Astrocyte of the spinal cord (primary cell): ENCODE measurements around the gene CHID1.

Experiments used
- DNase-seq: peaks from one replicate; pipeline ENCODE4 v3.0.0; 2011; ENCODE audit warnings: low read depth, low spot score
- H3K4me3 ChIP-seq: 2 replicates; pipeline ENCODE4 v1.5.1; 2011; ENCODE audit warnings: low read depth, mild to moderate bottlenecking, low read length, moderate library complexity
- CTCF ChIP-seq: IDR thresholded peaks from 2 replicates; pipeline ENCODE4 v1.5.1; 2012; ENCODE audit warnings: low read depth, mild to moderate bottlenecking, low read length, inconsistent platforms
- in situ Hi-C: cut with HindIII; loops from 2 replicates; pipeline ENCODE4 v1.10.0; 2017; ENCODE audit warnings: low sequenced_read_pairs

Gene CHID1

GRCh38 chr11:855796-856195, 54.8 kb downstream of the CHID1 start:
- in situ Hi-C loops, result no loop called here
- no peak overlapping the region for H3K4me3 ChIP-seq
- no peak for TF ChIP-seq CTCF
- DNase-seq, result no peak

- no peak overlapping the region for H3K4me3 ChIP-seq
- TF ChIP-seq CTCF, result no peak
- in situ Hi-C loops, result no loop called here
- no peak for DNase-seq
Measured at GRCh38 chr11:855330-855674, 55.3 kb downstream of the CHID1 start.

- DNase-seq, result no peak
- in situ Hi-C loops, result no loop called here
- H3K4me3 ChIP-seq, result no peak overlapping the region
- no peak for TF ChIP-seq CTCF
Measured at GRCh38 chr11:854601-855329, 55.8 kb downstream of the CHID1 start.

GRCh38 chr11:853682-854448, 56.7 kb downstream of the CHID1 start:
- in situ Hi-C loops, result no loop called here
- no peak for DNase-seq
- no peak overlapping the region for H3K4me3 ChIP-seq
- no peak for TF ChIP-seq CTCF

GRCh38 chr11:852762-853161, 57.8 kb downstream of the CHID1 start:
- in situ Hi-C loops, result no loop called here
- no peak for DNase-seq
- no peak for TF ChIP-seq CTCF
- no peak overlapping the region for H3K4me3 ChIP-seq

- DNase-seq, result no peak
- TF ChIP-seq CTCF, result peak; percentile 28
- in situ Hi-C loops, result no loop called here
- H3K4me3 ChIP-seq, result peak overlapping the region; percentile 44
Measured at GRCh38 chr11:850775-851763, 59.5 kb downstream of the CHID1 start.
